IPS DF 4.7 (cell line): ENCODE measurements around the gene KATNAL2.

Source experiments
- DNase-seq: peaks from one replicate; pipeline ENCODE4 v3.0.0-alpha.2; 2013; ENCODE audit warnings: low spot score; ENCODE audit errors: extremely low read depth

Gene KATNAL2

GRCh38 chr18:47110492-47111274 is 193.3 kb downstream of the KATNAL2 start:
- no peak for DNase-seq

GRCh38 chr18:47113796-47114540 is 196.6 kb downstream of the KATNAL2 start:
- no peak for DNase-seq

- no peak for DNase-seq
These were observed 197.8 kb downstream of the KATNAL2 start for GRCh38 chr18:47115205-47115604.

GRCh38 chr18:47118981-47119380 is 201.6 kb downstream of the KATNAL2 start:
- DNase-seq: no peak

- no peak for DNase-seq
These were observed 203.0 kb downstream of the KATNAL2 start for GRCh38 chr18:47120428-47120827.

- no peak for DNase-seq
These were observed 203.7 kb downstream of the KATNAL2 start for GRCh38 chr18:47121146-47121545.

- DNase-seq: no peak
These were observed 223.9 kb downstream of the KATNAL2 start for GRCh38 chr18:47141289-47141688.

GRCh38 chr18:47143153-47143552 is 225.8 kb downstream of the KATNAL2 start:
- no peak for DNase-seq

GRCh38 chr18:47143899-47144485 is 226.6 kb downstream of the KATNAL2 start:
- no peak for DNase-seq

- no peak for DNase-seq
These were observed 228.8 kb downstream of the KATNAL2 start for GRCh38 chr18:47146206-47146605.

GRCh38 chr18:47149457-47150028 is 232.1 kb downstream of the KATNAL2 start:
- no peak for DNase-seq

- DNase-seq: no peak
These were observed 232.8 kb downstream of the KATNAL2 start, which contains the start of gene HDHD2 for GRCh38 chr18:47150029-47150823. Gene HDHD2, minus strand, starts transcription at chr18:47150500. Its CDS starts 14,061 bp downstream, at chr18:47136439.

GRCh38 chr18:47150824-47151366 is 233.5 kb downstream of the KATNAL2 start:
- no peak for DNase-seq

GRCh38 chr18:47151439-47151838 is 234.0 kb downstream of the KATNAL2 start:
- DNase-seq: no peak
